Measurements from ENCODE around the gene IFNL1.
"Not testable (repeated sequence)": the region's sequence is repeated elsewhere in the genome, so short reads cannot be mapped to it uniquely, and the experiment has no call there.

IFNL1 gene

DNA sequence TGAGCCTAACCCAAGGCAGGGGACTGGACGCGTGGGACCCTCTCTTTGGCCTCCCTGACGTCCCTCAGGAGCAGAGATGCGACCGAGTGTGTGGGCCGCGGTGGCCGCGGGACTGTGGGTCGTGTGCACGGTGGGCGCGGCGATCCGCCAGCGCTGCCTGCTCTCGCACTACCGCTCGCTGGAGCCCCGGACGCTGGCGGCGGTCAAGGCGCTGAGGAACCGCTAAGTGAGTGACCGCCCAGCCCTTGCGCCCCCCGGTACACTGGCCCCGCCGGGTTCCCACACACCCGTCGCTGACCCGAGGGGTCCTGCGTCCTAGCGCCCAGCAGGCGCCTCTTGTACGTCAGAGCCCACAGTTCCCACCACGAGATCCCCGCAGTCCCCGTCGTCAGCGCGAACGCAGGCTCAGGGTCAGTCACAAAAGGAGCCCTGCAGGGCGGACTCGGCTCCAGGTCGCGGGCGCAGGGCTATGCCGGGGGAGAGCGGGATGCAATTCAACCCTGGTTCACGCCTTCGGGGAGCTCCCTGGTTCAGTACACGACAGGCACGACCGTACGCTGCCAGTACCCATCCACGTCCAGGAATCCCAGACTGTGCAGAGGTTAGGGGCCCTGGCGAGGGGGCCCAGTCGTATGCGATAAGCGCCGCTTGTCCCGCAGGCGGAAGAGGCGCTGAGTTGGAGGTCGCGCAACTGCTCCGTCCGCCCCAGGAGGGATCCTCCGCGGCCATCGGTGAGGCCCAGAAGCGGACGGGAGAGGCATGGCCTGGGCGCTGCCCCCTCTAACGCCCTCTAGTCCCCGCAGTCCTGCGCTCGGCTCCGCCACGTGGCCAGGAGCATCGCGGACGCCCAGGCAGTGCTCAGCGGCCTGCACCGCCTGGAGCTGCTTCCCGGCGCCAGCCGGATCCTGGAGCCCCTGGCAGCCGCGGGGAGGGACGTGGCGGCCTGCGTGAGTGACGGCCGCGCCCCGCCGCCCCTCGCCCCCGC is 31.6 kb upstream of the IFNL1 start:
- no peaks in the 10 kb centered on the region for H3K36me3 Mint-ChIP-seq (ENCODE audit: low read depth)
- H3K27ac Mint-ChIP-seq: no peak overlapping the region
- no peaks in the 10 kb centered on the region for H3K9me3 Mint-ChIP-seq
- H3K4me1 Mint-ChIP-seq (ENCODE audit: low read depth): peaks cover 3% of the 10 kb centered on the region
- peaks cover 30% of the 10 kb centered on the region for H3K27me3 Mint-ChIP-seq
- H3K4me3 Mint-ChIP-seq: no peak overlapping the region

DNA sequence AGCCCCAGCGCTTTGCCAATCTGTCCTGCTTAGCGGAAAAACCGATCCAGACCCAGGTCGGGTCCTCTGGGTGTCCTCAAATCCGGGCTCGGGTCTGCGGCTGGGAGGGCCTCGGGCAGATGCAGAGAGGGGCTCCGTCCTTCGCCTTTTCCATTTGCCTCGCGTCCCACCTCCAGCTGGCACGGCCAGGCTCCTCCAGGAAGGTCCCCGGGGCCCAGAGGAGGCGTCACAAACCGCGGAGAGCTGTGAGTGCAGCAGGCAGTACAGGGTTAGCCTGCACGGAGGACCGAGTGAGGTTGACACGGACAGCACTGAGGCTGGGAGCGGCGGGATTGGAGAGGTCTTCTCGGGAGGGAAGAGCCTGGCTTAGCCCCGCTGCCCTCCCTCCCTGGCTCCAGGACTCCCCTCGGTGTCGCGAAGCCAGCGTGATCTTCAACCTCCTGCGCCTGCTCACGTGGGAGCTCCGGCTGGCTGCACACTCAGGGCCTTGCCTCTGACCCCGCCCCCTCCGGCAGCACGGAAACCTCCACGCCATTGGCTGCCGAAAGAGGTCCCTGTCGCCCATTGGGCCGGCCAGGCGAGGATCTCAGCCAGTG is 30.8 kb upstream of the IFNL1 start:
- Mint-ChIP-seq H3K4me1 (ENCODE audit: low read depth) (peaks cover 3% of the 10 kb centered on the region), H3K36me3 (ENCODE audit: low read depth) (no peaks in the 10 kb centered on the region), H3K4me3 (no peak overlapping the region), H3K9me3 (no peaks in the 10 kb centered on the region), H3K27me3 (peaks cover 26% of the 10 kb centered on the region), H3K27ac (no peak overlapping the region)

DNA sequence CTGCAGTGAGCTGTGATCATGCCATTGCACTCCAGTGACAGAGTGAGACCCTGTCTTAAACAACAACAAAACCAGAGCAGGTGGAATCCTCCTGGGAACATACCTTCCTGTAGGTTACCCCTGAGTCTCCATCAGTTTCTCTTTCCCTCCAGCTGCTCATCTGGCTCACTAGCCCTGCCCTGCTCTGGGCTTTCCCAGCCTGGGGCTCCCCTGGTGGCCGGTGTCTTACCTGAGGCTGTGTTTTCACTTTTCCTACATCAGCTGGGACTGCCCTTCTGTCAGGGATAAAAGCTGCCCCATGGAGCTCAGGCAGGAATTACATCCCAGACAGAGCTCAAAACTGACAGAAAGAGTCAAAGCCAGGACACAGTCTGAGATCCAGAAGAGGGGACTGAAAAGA is 28.1 kb upstream of the IFNL1 start, which contains the start of gene IFNL2:
Gene IFNL2 (plus strand): TSS at position 312 of the 400 bp plus-strand sequence. CDS start 173 bp downstream, outside the sequence.
- H3K27ac Mint-ChIP-seq, H3K4me3 Mint-ChIP-seq: not testable (repeated sequence)

DNA sequence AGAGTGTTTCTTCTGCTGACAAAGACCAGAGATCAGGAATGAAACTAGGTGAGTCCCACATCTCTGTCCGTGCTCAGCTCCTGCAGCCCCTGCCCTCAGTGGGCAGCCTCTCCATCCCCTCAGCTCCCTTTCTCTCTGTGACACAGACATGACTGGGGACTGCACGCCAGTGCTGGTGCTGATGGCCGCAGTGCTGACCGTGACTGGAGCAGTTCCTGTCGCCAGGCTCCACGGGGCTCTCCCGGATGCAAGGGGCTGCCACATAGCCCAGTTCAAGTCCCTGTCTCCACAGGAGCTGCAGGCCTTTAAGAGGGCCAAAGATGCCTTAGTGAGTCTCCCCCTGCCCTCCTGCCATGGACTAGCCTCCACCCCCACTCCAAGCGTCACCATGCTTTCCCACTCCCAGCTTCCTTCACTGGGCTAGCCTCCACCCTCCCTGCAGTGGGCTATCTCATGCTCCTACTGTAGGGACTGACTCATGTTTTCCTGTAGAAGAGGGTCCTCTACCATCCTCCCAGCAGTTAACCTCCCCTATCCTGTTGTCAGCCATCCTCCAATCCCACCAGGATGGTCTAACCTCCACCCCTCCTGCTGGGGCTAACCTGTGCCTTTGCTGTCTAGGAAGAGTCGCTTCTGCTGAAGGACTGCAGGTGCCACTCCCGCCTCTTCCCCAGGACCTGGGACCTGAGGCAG is 27.5 kb upstream of the IFNL1 start:
- not testable (repeated sequence) for H3K4me3 Mint-ChIP-seq; H3K4me1 Mint-ChIP-seq (ENCODE audit: low read depth); H3K9me3 Mint-ChIP-seq; H3K27ac Mint-ChIP-seq; H3K36me3 Mint-ChIP-seq (ENCODE audit: low read depth)
- H3K27me3 Mint-ChIP-seq: peaks cover 14% of the 10 kb centered on the region

More for the DNA sequence above, 28.1 kb upstream of the IFNL1 start, which contains the start of gene IFNL2:
- not testable (repeated sequence) for H3K9me3 Mint-ChIP-seq; H3K4me1 Mint-ChIP-seq (ENCODE audit: low read depth); H3K36me3 Mint-ChIP-seq (ENCODE audit: low read depth)
- H3K27me3 Mint-ChIP-seq: peaks cover 20% of the 10 kb centered on the region

DNA sequence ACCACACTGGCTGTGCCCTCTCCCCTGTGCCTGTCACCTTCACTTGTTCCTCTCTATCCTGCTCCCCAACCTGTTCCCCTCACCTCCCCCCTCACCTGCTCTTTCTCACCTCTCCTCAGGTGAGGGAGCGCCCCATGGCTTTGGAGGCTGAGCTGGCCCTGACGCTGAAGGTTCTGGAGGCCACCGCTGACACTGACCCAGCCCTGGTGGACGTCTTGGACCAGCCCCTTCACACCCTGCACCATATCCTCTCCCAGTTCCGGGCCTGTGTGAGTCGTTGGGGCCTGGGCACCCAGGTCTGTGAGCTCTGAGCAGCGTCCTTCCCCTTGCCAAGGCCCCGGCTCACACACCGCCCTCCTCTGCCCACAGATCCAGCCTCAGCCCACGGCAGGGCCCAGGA is 26.8 kb upstream of the IFNL1 start:
- H3K27ac Mint-ChIP-seq; H3K9me3 Mint-ChIP-seq; H3K4me1 Mint-ChIP-seq (ENCODE audit: low read depth); H3K36me3 Mint-ChIP-seq (ENCODE audit: low read depth); H3K4me3 Mint-ChIP-seq; H3K27me3 Mint-ChIP-seq: not testable (repeated sequence)

DNA sequence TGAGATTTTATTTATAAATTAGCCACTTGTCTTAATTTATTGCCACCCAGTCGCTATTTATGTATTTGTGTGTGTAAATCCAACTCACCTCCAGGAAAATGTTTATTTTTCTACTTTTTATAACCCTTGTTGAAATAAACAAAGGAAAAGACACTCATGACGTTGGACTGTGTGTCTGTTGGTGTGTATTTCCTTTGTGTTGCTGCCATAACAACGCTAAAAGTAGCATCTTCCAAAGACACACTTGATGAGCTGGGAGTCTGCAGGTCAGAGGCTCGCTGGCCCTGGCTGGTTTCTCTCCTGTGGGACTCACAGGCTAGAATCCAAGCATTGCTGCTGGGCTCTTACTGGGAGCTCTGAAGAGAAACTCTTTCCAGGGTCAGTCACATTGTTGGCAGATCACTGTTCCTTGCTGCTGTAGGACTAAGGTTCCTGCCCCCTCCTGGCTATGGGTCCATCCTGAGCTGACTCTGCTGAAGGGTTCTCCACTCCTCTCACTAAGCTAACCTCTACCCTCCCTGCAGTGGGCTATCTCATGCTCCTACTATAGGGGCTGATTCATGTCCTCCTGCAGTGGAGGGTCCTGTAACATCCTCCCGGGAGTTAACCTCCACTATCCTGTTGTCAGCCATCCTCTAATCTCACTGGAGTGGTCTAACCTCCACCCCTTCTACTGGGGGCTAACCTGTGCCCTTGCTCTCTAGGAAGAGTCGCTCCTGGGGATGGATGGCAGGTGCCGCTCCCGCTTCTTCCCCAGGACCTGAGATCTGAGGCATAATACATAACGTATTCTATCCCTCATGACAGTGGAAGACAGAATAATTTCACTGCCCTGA is 26.0 kb upstream of the IFNL1 start:
- H3K27ac Mint-ChIP-seq: no peak overlapping the region
- H3K4me1 Mint-ChIP-seq (ENCODE audit: low read depth): no peaks in the 10 kb centered on the region
- no peaks in the 10 kb centered on the region for H3K9me3 Mint-ChIP-seq
- no peak overlapping the region for H3K4me3 Mint-ChIP-seq
- H3K27me3 Mint-ChIP-seq: peaks cover 4% of the 10 kb centered on the region
- no peaks in the 10 kb centered on the region for H3K36me3 Mint-ChIP-seq (ENCODE audit: low read depth)

DNA sequence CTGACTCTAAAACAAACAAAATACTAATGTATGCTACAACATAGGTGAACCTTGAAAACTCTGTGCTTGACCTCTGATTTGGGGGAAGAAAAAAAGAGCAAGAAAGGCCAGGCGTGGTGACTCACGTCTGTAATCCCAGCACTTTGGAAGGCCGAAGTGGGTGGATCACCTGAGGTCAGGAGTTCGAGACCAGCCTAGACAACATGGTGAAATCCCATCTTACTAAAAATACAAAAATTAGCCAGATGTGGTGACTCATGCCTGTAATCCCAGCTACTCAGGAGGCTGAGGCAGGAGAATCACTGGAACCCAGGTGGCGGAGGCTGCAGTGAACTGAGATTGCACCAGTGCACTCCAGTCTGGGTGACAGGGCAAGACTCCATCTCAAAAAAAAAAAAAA is 22.3 kb upstream of the IFNL1 start:
- not testable (repeated sequence) for H3K4me3 Mint-ChIP-seq; H3K36me3 Mint-ChIP-seq (ENCODE audit: low read depth); H3K4me1 Mint-ChIP-seq (ENCODE audit: low read depth); H3K27me3 Mint-ChIP-seq; H3K27ac Mint-ChIP-seq; H3K9me3 Mint-ChIP-seq

DNA sequence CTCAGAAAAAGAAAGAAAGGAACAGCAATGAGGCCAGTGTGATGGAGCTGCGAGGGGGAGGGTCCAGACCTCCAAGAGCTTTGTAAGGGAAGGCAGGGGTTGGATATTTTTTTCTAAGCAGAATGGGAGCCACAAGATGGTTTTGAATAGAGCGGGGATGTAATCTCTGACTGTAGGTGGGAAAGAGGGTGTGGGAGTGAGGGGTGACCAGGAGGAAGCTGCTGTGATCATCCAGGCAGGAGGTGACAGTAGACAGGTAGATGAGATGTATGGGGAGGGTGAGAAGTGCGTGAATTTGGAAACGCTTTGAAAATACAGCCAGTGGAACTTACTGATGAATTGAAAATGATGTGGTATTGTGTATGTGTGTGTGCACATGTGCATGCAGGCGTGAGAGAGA is 20.6 kb upstream of the IFNL1 start:
- no peak overlapping the region for H3K27ac Mint-ChIP-seq
- H3K4me3 Mint-ChIP-seq: no peak overlapping the region
- no peaks in the 10 kb centered on the region for H3K36me3 Mint-ChIP-seq (ENCODE audit: low read depth)
- H3K9me3 Mint-ChIP-seq: no peaks in the 10 kb centered on the region
- no peaks in the 10 kb centered on the region for H3K4me1 Mint-ChIP-seq (ENCODE audit: low read depth)
- H3K27me3 Mint-ChIP-seq: peaks cover 4% of the 10 kb centered on the region

DNA sequence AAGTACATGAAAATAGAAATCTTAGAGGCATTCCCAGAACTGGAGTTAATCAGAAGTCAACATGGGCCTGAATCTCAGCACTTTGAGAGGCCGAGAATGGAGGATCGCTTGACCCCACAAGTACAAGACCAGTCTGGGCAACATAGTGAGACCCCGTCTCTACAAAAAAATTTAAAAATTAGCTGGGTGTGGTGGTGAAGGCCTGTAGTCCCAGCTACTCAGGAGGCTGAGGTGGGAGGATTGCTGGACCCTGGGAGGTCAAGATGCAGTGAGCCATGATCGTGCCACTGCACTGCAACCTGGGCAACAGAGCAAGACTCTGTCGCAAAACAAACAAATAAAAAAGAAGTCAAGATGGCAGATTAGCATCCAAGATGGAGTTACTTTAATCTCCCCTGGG is 19.5 kb upstream of the IFNL1 start:
- H3K36me3 Mint-ChIP-seq (ENCODE audit: low read depth): no peaks in the 10 kb centered on the region
- H3K27me3 Mint-ChIP-seq: peaks cover 3% of the 10 kb centered on the region
- no peaks in the 10 kb centered on the region for H3K9me3 Mint-ChIP-seq
- H3K27ac Mint-ChIP-seq: no peak overlapping the region
- no peak overlapping the region for H3K4me3 Mint-ChIP-seq
- H3K4me1 Mint-ChIP-seq (ENCODE audit: low read depth): no peaks in the 10 kb centered on the region

DNA sequence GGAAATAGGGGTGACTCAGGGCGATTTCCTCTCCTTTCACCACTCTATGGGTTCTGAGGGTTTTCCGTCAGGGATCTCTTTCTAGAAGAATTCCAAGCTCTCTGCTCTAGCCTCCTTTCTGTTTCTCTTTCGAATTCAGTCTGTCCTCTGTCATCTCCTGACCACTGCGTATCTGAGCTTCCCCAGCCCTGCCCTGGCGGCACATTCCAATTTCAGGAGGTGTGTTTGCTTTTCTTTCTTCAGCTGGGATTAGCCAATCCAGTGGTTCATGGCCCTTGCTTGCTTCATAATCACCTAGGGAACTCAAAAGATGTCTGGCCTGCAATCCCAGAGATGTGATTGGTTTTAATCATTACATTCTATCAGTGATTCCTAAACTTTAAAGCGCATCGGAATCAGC is 18.6 kb upstream of the IFNL1 start:
- peaks cover 3% of the 10 kb centered on the region for H3K27me3 Mint-ChIP-seq
- H3K4me1 Mint-ChIP-seq (ENCODE audit: low read depth): no peaks in the 10 kb centered on the region
- no peak overlapping the region for H3K27ac Mint-ChIP-seq
- no peaks in the 10 kb centered on the region for H3K36me3 Mint-ChIP-seq (ENCODE audit: low read depth)
- H3K9me3 Mint-ChIP-seq: no peaks in the 10 kb centered on the region
- H3K4me3 Mint-ChIP-seq: no peak overlapping the region

DNA sequence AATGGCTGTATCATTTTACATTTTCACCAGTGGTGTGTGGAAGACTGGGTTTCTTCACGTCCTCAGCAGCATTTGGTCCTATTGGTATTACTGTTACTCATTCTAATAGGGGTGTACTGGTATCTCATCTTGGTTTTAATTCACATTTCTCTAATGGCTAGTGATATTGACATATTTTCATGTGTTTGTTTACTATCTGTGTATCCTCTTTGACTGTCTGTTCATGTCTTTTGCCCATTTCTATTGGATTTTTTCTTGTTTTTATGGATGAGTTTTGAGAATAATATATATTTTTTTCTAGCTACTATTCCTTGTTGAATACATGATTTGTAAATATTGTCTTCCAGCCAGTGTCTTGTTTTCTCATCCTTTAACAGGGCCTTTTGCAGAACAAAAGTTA is 14.2 kb upstream of the IFNL1 start:
- Mint-ChIP-seq H3K9me3 (no peaks in the 10 kb centered on the region), H3K4me1 (ENCODE audit: low read depth) (no peaks in the 10 kb centered on the region), H3K36me3 (ENCODE audit: low read depth) (no peaks in the 10 kb centered on the region), H3K4me3 (no peak overlapping the region), H3K27me3 (peaks cover 3% of the 10 kb centered on the region), H3K27ac (no peak overlapping the region)

DNA sequence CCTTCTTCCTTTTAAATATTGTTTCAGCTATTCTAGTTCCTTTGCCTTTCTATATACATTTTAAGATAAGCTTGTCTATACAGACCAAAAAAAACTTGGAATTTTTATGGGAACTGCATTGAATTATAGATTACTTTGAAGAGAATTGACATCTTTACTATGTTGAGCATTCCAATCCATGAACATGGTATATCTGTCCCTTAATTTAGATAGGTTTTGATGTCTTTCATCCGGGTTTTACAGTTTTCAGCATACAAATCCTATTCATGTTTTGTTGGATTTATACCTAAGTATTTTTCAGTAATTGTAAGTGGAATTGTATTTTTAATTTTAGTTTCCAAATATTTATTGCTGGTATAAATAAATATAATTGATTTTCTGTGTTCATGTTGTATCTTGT is 12.2 kb upstream of the IFNL1 start:
- Mint-ChIP-seq H3K9me3 (no peaks in the 10 kb centered on the region), H3K27ac (no peak overlapping the region), H3K4me1 (ENCODE audit: low read depth) (no peaks in the 10 kb centered on the region), H3K36me3 (ENCODE audit: low read depth) (no peaks in the 10 kb centered on the region), H3K27me3 (peaks cover 3% of the 10 kb centered on the region), H3K4me3 (no peak overlapping the region)

DNA sequence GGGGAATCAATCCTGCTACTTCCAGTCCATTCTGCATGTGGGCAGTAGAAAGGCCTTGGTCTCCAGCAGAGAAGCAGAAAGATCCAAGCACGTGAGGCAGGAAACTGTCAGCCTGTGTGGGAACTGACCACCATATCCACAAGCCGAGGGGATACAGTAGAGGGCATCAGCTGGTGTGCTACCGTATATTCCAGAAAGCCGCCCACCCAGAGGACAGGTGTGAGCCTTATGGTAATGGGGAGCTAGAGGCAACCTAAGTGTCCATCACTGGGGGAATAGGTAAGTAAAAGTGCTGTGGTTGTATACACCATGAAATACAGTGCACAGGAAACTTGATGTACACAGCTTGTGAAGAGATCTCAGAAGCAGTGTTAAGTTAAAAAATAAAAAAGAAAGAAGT is 2.8 kb upstream of the IFNL1 start:
- Mint-ChIP-seq H3K27me3 (peaks cover under 1% of the 10 kb centered on the region), H3K36me3 (ENCODE audit: low read depth) (no peaks in the 10 kb centered on the region), H3K4me1 (ENCODE audit: low read depth) (peaks cover 10% of the 10 kb centered on the region), H3K27ac (no peak overlapping the region), H3K4me3 (no peak overlapping the region), H3K9me3 (no peaks in the 10 kb centered on the region)

DNA sequence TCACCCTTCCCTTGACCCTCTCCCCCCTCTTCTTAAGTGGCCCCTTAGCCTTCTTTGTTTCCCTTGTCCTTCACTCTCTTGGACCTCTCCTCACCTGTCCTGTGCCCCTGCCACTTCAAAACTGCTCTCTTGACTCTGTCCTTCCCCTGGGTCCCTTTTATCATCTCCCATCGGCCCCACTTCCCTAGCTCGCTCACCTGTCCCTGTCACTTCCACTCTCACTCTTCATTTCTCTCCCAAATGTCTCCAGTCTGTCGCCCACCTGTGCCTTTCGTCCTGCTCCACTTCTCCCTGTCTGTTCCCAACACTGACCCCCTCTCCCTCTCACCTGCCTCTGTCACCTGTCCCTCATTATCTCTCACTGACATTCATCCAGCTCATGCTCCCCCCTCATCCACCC is 699 bp downstream of the IFNL1 start:
- Mint-ChIP-seq H3K9me3 (no peaks in the 10 kb centered on the region), H3K27ac (no peak overlapping the region), H3K36me3 (ENCODE audit: low read depth) (no peaks in the 10 kb centered on the region), H3K4me1 (ENCODE audit: low read depth) (peaks cover 14% of the 10 kb centered on the region), H3K4me3 (no peak overlapping the region), H3K27me3 (peaks cover 4% of the 10 kb centered on the region)
